GM10266 (cell line): ENCODE measurements around the gene RRAGB.
"Not testable (repeated sequence)": the region's sequence is repeated elsewhere in the genome, so short reads cannot be mapped to it uniquely, and the experiment has no call there.

Source experiments
- DNase-seq: peaks from one replicate; pipeline ENCODE4 v3.0.0; 2012; ENCODE audit errors: extremely low spot score
- CTCF ChIP-seq: IDR thresholded peaks from 2 replicates; pipeline ENCODE4 v1.5.1; 2012; ENCODE audit warnings: mild to moderate bottlenecking, low read depth; ENCODE audit not compliant: control insufficient read depth, insufficient read depth; ENCODE audit errors: missing control alignments

The RRAGB gene

GRCh38 chrX:55742649-55743048, 25.1 kb downstream of the RRAGB start:
- DNase-seq: no peak
- TF ChIP-seq CTCF: no peak

- DNase-seq: not testable (repeated sequence)
Observed at GRCh38 chrX:55748463-55748862, 30.9 kb downstream of the RRAGB start.

DNA sequence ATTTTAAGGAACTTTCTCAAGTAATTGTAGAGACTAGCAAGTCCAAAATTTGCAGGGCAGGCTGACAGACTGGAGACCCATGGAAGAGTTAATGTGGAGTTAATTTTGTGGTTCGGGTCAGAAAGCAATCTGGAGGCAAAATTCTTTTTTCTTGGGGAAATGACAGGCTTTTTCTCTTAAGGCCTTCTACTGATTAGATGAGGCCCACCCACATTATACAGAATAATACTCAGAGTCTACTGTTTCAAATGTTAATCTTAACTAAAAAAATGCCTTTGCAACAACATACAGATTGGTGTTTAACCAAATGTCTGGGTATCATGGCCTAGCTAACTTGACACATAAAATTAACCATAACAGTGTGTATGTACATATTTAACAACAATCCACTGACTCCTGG, 32.7 kb downstream of the RRAGB start:
- TF ChIP-seq CTCF: no peak
- DNase-seq: no peak

DNA sequence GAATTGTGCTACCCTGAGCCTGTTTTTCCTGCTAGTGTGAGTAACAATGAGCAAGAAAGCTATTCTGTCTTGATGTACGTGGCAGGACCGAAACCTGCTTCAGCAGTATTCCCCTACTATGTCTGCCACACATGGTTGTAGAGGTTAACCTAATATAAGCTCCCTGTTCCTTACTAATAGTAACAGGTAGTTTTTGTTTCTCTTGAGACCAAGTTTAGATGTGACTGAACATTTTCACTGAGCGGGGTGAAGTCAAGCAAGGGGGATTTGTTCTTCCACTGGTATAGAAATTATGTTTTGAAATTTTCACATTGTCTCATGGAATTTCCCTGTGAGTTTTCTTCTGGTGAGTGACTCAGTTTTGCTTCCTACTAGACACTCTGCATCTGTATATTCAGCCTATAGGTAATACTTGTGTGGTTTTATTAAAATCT, 37.3 kb downstream of the RRAGB start:
- peak; percentile 59 for DNase-seq
- no peak for TF ChIP-seq CTCF

DNA sequence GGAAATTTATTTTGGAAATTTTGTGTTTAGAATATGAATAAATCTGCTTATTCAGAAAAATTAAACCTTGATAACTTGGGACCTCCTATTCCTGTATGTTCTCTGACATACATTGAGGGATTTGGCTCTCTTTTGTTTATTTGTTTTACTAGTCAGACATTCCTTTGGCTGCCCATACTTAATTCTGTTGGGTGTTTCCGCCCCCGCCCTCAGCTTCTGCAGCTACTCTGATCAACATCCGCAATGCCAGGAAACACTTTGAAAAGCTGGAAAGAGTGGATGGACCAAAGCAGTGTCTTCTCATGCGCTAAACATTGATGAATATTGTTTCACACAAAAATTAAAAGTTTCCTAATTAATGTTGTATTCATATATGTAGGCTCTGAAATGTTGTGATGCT, 40.5 kb downstream of the RRAGB start:
- no peak for DNase-seq
- no peak for TF ChIP-seq CTCF

GRCh38 chrX:55759478-55759877, 41.9 kb downstream of the RRAGB start:
- DNase-seq: no peak
- TF ChIP-seq CTCF: no peak

DNA sequence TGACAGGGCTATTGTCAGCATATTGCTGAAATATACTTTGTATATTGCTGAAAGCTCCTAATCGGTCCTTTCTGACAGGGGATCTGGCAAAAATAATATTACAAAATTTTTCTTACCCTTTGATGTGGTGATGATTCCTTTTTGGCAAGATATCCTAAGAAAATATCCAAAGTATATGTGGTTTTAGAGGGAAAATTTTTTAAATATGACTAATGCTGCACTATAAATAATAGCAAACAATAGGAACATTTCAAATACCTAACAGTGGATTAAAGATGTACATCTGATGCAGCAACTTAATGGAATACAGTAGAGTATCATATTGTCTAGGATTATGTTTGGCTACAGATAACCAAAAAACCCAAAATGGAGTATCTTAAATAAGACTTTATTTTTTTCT, 49.6 kb downstream of the RRAGB start:
- no peak for TF ChIP-seq CTCF
- no peak for DNase-seq

GRCh38 chrX:55774419-55774818, 56.9 kb downstream of the RRAGB start:
- DNase-seq: not testable (repeated sequence)

DNA sequence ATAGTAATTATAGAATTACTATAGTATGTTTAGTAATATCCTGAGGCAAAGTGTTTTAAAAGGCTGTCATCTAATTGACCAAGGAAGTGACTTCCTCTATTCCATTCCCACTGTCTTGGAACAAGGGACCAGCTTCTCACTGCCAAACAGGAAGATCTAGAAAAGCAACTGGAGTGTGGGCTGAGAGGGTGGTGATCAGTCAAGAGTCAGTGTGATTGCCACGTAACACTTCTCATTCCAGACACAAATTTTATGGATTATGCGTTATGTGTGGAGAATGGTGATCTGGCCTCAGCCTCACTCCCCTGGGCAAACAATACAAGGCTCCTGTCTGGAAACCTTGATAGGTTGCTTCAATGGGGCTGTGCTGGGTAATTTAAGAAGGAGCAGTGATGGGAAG, 60.0 kb downstream of the RRAGB start:
- TF ChIP-seq CTCF: no peak
- no peak for DNase-seq
